Right atrium auricular region (tissue), 2 donors: ENCODE results near the gene ZNF628. TPM values are rescaled to one million over a fixed set of nuclear protein-coding genes. Genes with fewer than 3 reads are reported as not detected.

ENCODE experiments used
- DNase-seq: peaks from one replicate; pipeline ENCODE4 v3.0.0-alpha.2; 2019; ENCODE audit warnings: low spot score
- H3K27ac ChIP-seq, 2 donors: fragments of 200-600 bp; sonication (generic); 1 replicate in 1 of 2; 2 replicates in 1 of 2; pipeline ENCODE4 v1.5.1; 2016 to 2019
- H3K27me3 ChIP-seq, 2 donors: fragments of 200-600 bp; sonication (generic); one replicate each; pipeline versions ENCODE4 v1.5.1 to v1.6.0; 2017 to 2019
- H3K36me3 ChIP-seq: fragments of 200-600 bp; sonication (generic); one replicate; pipeline ENCODE4 v1.5.1; 2016
- H3K4me1 ChIP-seq, 2 donors: fragments of 200-600 bp; sonication (generic); one replicate each; pipeline versions ENCODE4 v1.5.1 to v1.6.0; 2017 to 2019
- H3K4me3 ChIP-seq, 2 donors: fragments of 200-600 bp; sonication (generic); 1 replicate in 1 of 2; 2 replicates in 1 of 2; pipeline ENCODE4 v1.5.1; 2017 to 2019; ENCODE audit warnings: mild to moderate bottlenecking in 1 of 2, moderate library complexity in 1 of 2
- H3K9me3 ChIP-seq, 2 donors: fragments of 200-600 bp; sonication (generic); one replicate each; pipeline ENCODE4 v1.5.1; 2019
- total RNA-seq, 2 donors: library from RNA; depleted of rRNA; stranded (reverse); fragments of >200 nt; gene quantifications; one replicate each; pipeline ENCODE4 v1.1.0, GENCODE V29; 2016
- TF ChIP-seq, protein P1 (sequence below), 2 donors: fragments of 200-600 bp; sonication (generic); IDR thresholded peaks; one replicate each; pipeline ENCODE4 v1.5.1; 2019; ENCODE audit warnings: antibody characterized with exemption in 2 of 2

ZNF628 gene
- total RNA-seq, 2 donors from 2014 or later, result 5.6 to 13.2 TPM

DNA sequence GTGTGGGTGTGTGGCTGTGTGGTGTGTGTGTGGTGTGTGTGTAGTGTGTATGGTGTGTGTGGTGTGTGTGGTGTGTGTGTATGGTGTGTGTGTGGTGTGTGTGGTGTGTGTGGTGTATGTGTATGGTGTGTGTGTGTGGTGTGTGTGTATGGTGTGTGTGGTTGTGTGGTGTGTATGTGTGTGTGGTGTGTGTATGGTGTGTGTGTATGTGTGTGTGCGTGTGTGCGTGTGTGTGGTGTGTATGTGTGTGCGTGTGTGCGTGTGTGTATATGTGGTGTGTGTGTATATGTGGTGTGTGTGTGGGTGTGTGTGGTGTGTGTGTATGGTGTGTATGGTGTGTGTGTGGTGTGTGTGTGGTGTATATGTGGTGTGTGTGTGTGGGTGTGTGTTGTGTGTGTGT lies 41.4 kb upstream of the ZNF628 start:
- Histone ChIP-seq H3K9me3 (no peaks in the 10 kb centered on the region), H3K27me3 (peaks cover 0 to 23% of the 10 kb centered on the region in 2 donors), H3K36me3 (no peaks in the 10 kb centered on the region), H3K4me1 (no peaks in the 10 kb centered on the region), H3K27ac (no peak overlapping the region), H3K4me3 (no peak overlapping the region)
- TF ChIP-seq, protein P1, sequence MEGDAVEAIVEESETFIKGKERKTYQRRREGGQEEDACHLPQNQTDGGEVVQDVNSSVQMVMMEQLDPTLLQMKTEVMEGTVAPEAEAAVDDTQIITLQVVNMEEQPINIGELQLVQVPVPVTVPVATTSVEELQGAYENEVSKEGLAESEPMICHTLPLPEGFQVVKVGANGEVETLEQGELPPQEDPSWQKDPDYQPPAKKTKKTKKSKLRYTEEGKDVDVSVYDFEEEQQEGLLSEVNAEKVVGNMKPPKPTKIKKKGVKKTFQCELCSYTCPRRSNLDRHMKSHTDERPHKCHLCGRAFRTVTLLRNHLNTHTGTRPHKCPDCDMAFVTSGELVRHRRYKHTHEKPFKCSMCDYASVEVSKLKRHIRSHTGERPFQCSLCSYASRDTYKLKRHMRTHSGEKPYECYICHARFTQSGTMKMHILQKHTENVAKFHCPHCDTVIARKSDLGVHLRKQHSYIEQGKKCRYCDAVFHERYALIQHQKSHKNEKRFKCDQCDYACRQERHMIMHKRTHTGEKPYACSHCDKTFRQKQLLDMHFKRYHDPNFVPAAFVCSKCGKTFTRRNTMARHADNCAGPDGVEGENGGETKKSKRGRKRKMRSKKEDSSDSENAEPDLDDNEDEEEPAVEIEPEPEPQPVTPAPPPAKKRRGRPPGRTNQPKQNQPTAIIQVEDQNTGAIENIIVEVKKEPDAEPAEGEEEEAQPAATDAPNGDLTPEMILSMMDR (IDR thresholded peaks at IDR 0.05), result no peak
- DNase-seq, result no peak

DNA sequence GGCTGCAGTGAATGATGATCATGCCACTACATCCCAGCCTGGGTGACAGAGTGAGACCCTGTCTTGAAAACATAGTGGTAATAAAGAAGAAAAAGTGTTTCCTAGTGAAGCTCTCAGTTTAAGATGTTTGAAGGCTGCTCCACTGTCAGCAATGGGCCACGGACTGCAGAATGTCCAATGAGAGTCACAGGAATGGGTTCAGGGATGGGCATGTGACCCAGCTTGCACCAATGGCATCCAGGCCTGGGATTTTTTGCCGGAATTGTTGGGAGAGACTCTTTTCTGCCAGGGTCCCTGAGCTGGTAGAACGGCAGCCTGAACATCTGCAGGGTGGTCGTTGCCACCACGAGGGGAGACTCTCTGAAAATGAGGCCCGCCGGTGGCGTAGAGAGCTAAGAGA lies 39.6 kb upstream of the ZNF628 start:
- Histone ChIP-seq H3K27me3 (peaks cover 9 to 41% of the 10 kb centered on the region in 2 donors), H3K4me1 (peaks cover 0 to 15% of the 10 kb centered on the region in 2 donors), H3K36me3 (no peaks in the 10 kb centered on the region), H3K27ac (no peak overlapping the region), H3K4me3 (no peak overlapping the region), H3K9me3 (no peaks in the 10 kb centered on the region)
- TF ChIP-seq, protein P1 (IDR thresholded peaks at IDR 0.05), result no peak
- no peak for DNase-seq

DNA sequence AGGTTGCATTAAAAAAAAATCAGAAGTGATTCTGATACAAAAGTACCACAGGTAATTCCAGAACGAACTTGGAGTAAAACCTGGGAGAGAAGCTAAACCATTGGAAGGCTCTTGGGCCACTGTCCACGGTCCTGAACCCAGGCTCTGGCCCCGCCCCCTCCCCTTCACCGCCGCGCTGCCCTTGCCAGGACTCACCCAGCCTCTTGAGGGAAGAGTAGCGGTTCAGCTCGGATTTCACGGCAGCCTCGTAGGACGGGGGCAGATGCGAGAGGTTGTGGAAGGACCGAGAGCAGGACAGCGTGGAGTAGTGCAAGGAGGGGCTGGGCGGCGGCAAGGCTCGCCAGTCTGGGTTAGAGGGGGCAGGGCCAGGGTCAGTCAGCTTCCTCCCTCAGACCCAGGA lies 39.0 kb upstream of the ZNF628 start:
- H3K27ac ChIP-seq, result no peak overlapping the region
- no peak for DNase-seq
- peaks cover 11 to 46% of the 10 kb centered on the region in 2 donors for H3K27me3 ChIP-seq
- no peaks in the 10 kb centered on the region for H3K9me3 ChIP-seq
- no peak overlapping the region for H3K4me3 ChIP-seq
- H3K4me1 ChIP-seq, result peaks cover 0 to 19% of the 10 kb centered on the region in 2 donors
- H3K36me3 ChIP-seq, result no peaks in the 10 kb centered on the region
- TF ChIP-seq, protein P1 (IDR thresholded peaks at IDR 0.05), result no peak

DNA sequence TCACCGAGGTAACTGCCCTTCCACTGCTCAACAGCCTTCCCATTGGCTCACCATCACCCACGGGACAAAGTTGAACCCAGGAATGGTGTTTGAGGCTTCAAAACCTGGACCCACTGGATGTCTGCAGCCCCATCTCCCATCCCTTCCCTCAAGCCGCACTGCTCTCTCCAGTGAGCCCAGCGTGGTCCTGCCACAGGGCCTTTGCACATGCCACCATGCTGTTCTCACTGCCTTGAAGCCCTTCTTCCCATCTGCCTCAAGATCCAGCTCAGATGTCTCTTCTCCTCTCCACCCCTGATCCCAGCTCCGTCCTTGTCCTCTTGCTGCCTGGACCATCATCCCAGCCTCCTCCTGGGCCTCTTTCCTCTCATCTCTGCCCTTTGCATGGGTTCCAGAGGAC lies 37.4 kb upstream of the ZNF628 start:
- H3K9me3 ChIP-seq, result no peaks in the 10 kb centered on the region
- TF ChIP-seq, protein P1 (IDR thresholded peaks at IDR 0.05), result no peak
- H3K4me3 ChIP-seq, result no peak overlapping the region
- H3K27me3 ChIP-seq, result peaks cover 16 to 42% of the 10 kb centered on the region in 2 donors
- H3K4me1 ChIP-seq, result peaks cover 0 to 19% of the 10 kb centered on the region in 2 donors
- no peak overlapping the region for H3K27ac ChIP-seq
- DNase-seq, result no peak
- no peaks in the 10 kb centered on the region for H3K36me3 ChIP-seq

DNA sequence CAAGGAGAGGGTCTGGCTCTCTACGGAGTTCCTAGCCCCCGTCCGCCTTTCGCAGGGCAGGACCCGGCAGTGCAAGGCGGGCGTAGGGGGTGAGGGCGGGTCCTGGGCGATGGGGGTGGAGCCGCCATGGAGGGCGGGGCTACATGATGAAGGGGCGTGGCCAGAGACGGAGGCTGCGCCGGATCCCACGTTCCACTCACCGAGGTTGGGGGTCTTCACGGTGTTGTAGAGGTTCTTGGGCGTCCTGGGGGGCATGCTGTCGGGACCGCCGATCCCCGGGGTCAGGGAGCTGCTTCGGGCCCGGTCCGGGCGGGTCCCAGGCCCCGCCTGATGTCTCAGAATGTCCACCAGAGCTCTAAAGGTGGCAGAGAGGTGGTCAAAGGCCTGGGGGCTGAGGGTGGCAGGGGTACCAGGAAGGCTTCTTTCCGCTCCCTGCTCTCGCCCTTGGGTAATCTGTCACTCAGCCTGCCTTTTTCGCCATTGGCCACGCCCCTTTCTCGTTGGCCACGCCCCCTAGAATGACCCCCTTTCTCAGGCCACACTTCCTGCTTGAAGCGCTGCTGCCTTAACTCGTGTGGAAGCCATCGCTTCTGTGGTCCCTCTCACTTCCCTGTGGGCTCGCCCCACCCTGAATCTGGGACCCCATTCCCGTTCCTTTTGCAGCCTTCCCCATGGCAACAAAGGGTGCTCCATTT lies 35.9 kb upstream of the ZNF628 start:
- TF ChIP-seq, protein P1 (IDR thresholded peaks at IDR 0.05), result no peak
- Histone ChIP-seq H3K4me1 (peaks cover 0 to 19% of the 10 kb centered on the region in 2 donors), H3K9me3 (no peaks in the 10 kb centered on the region), H3K27me3 (peaks cover 21 to 49% of the 10 kb centered on the region in 2 donors), H3K4me3 (no peak overlapping the region), H3K27ac (no peak overlapping the region), H3K36me3 (no peaks in the 10 kb centered on the region)
- no peak for DNase-seq

DNA sequence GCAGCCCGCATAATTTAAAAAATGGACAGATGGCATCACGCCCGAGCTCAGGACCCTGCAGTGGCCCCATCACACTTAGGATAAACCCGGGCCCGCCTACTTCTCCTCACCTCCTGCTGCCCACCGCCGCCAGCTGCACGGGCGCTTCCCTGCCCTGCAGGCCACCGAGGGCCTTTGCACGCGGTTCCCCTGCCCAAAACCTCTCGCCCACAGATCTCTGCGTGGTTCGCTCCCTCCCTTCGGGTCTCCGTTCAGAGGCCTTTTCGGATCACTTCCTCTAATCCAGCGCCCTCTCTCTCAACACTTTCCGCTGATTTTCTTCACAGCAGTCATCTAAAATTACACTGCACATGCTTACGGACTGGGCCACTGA lies 35.1 kb upstream of the ZNF628 start:
- Histone ChIP-seq H3K4me3 (no peak overlapping the region), H3K36me3 (no peaks in the 10 kb centered on the region), H3K27ac (no peak overlapping the region), H3K27me3 (peaks cover 21 to 49% of the 10 kb centered on the region in 2 donors), H3K4me1 (peaks cover 0 to 19% of the 10 kb centered on the region in 2 donors), H3K9me3 (no peaks in the 10 kb centered on the region)
- TF ChIP-seq, protein P1 (IDR thresholded peaks at IDR 0.05), result no peak
- DNase-seq, result no peak
